ENCODE data around the gene PCDHAC2.

- no peak for TF ChIP-seq CTCF (IDR thresholded peaks at IDR 0.05 in 8 of 11, conservative IDR thresholded peaks at IDR 0.05 in 3 of 11)
- TF ChIP-seq POLR2A (IDR thresholded peaks at IDR 0.05): no peak
- no peak for TF ChIP-seq POLR2AphosphoS5 (IDR thresholded peaks at IDR 0.05)
These were observed 35.2 kb downstream of the PCDHAC2 start for GRCh38 chr5:141001446-141001843.

Measured in spleen (tissue), 7 donors.